ENCODE measurements around the gene TBC1D22B.

The TBC1D22B gene

GRCh38 chr6:37257634-37258404 lies at the start of gene TBC1D22B, which contains the start of gene TMEM217:
TBC1D22B (plus strand) TSS chr6:37257772; CDS start chr6:37257918, 146 bp downstream.
TMEM217 (minus strand) TSS chr6:37258144; CDS start chr6:37219030, 39,114 bp downstream.
- H3K4me1 Mint-ChIP-seq, result peaks cover 67% of the 10 kb centered on the region
- H3K27ac Mint-ChIP-seq, result peak within 1 kb of the TSS; percentile 99 to 100
- DNase-seq (peak; percentile 93 to 96), ATAC-seq (peak; percentile 98)
- no peaks in the 10 kb centered on the region for H3K9me3 Mint-ChIP-seq
- H3K27me3 Mint-ChIP-seq, result no peaks in the 10 kb centered on the region
- H3K4me3 Mint-ChIP-seq, result peak within 1 kb of the TSS; percentile 98 to 99

- Mint-ChIP-seq H3K27me3 (no peaks in the 10 kb centered on the region), H3K27ac (peak overlapping the region; percentile 64 to 75), H3K4me1 (peaks cover 72% of the 10 kb centered on the region), H3K4me3 (peak overlapping the region; percentile 19 to 48), H3K9me3 (no peaks in the 10 kb centered on the region)
- ATAC-seq (peak; percentile 78), DNase-seq (peak; percentile 89 to 93)
Observed at GRCh38 chr6:37207903-37208456, 49.6 kb upstream of the TBC1D22B start.

DNA sequence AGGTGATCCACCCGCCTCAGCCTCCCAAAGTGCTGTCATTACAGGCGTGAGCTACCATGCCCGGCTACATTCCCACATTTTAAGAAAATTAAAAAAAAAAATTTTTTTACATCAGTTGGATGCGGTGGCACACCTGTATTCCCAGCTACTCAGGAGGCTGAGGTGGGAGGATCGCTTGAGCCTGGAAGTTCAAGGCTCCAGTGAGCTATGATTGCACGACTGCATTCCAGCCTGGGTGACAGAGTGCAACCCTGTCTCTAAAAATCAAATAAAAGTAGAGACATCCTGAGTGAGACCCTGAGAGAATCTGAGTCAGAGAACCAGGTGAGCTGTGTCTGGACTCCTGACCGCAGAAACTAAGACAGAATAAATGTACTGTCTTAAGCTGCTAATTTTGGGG lies 48.8 kb upstream of the TBC1D22B start:
- no peak for DNase-seq
- peaks cover 64% of the 10 kb centered on the region for H3K4me1 Mint-ChIP-seq
- H3K27me3 Mint-ChIP-seq, result no peaks in the 10 kb centered on the region
- ATAC-seq, result no peak
- peak overlapping the region in 1 of 2 donors; percentile 65 for H3K27ac Mint-ChIP-seq
- no peaks in the 10 kb centered on the region for H3K9me3 Mint-ChIP-seq
- no peak overlapping the region for H3K4me3 Mint-ChIP-seq

DNA sequence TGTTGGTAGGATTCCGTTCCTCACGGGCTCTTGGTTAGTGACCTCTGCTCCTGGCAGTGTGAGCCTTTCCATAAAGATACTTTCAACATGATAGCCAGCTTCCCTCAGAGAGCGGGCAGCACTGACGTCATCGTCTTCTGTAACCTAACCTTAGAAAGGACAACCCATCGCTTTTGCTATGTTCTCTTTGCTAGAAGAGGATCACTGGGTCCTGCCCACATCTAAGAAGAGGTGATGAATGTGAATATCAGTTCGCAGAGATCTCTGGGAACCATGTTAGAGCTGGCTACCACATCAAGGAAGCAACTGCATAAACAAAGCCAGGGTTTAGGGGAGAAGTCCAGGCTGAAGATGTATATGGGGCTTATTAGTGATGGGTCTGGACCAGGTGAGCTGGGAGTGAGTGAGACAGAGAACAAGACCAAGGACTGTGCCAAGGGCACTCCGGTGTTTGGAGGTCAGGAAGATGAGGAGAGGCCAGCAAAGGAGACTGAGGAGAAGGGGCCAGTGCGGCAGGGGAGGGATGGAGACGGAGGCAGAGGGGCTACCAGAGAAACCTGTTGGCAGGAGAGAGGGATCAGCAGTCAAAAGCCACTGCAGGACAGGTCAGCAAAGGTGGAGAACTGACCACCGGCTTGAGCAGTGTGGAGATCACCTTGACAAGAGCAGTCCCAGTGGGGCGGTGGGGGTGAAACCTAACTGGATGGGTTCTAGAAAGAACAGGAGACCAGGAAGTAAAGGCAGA lies 47.9 kb upstream of the TBC1D22B start:
- ATAC-seq (peak; percentile 78), DNase-seq (peak; percentile 50 to 71)
- Mint-ChIP-seq H3K27ac (peak overlapping the region; percentile 65 to 95), H3K9me3 (no peaks in the 10 kb centered on the region), H3K4me3 (peak overlapping the region; percentile 60 to 71), H3K27me3 (peaks cover 2% of the 10 kb centered on the region), H3K4me1 (peaks cover 56% of the 10 kb centered on the region)

GRCh38 chr6:37210313-37210968 lies 47.1 kb upstream of the TBC1D22B start:
- ATAC-seq, result peak; percentile 52
- H3K27me3 Mint-ChIP-seq, result peaks cover 9% of the 10 kb centered on the region
- DNase-seq, result peak; percentile 73 to 80
- H3K9me3 Mint-ChIP-seq, result no peaks in the 10 kb centered on the region
- peak overlapping the region in 1 of 2 donors; percentile 20 for H3K4me3 Mint-ChIP-seq
- peaks cover 48% of the 10 kb centered on the region for H3K4me1 Mint-ChIP-seq
- peak overlapping the region; percentile 15 to 57 for H3K27ac Mint-ChIP-seq

GRCh38 chr6:37212268-37212667 lies 45.3 kb upstream of the TBC1D22B start:
- no peaks in the 10 kb centered on the region for H3K9me3 Mint-ChIP-seq
- no peak overlapping the region for H3K27ac Mint-ChIP-seq
- DNase-seq (no peak), ATAC-seq (no peak)
- H3K4me3 Mint-ChIP-seq, result no peak overlapping the region
- peaks cover 35% of the 10 kb centered on the region for H3K4me1 Mint-ChIP-seq
- H3K27me3 Mint-ChIP-seq, result peaks cover 9% of the 10 kb centered on the region

GRCh38 chr6:37218061-37218460 lies 39.5 kb upstream of the TBC1D22B start:
- Mint-ChIP-seq H3K4me1 (peaks cover 26% of the 10 kb centered on the region), H3K27ac (no peak overlapping the region), H3K9me3 (no peaks in the 10 kb centered on the region), H3K4me3 (no peak overlapping the region), H3K27me3 (peaks cover 9% of the 10 kb centered on the region)
- DNase-seq, result no peak
- no peak for ATAC-seq

- DNase-seq (no peak), ATAC-seq (no peak)
- no peaks in the 10 kb centered on the region for H3K9me3 Mint-ChIP-seq
- H3K4me3 Mint-ChIP-seq, result no peak overlapping the region
- H3K27me3 Mint-ChIP-seq, result peaks cover 9% of the 10 kb centered on the region
- H3K4me1 Mint-ChIP-seq, result peaks cover 27% of the 10 kb centered on the region
- H3K27ac Mint-ChIP-seq, result peak overlapping the region in 1 of 2 donors; percentile 41
Observed at GRCh38 chr6:37218511-37218910, 39.1 kb upstream of the TBC1D22B start.

GRCh38 chr6:37221585-37222124 lies 35.9 kb upstream of the TBC1D22B start:
- peak overlapping the region; percentile 66 to 83 for H3K4me3 Mint-ChIP-seq
- H3K9me3 Mint-ChIP-seq, result no peaks in the 10 kb centered on the region
- ATAC-seq (no peak), DNase-seq (no peak)
- H3K27me3 Mint-ChIP-seq, result no peaks in the 10 kb centered on the region
- H3K4me1 Mint-ChIP-seq, result peaks cover 21% of the 10 kb centered on the region
- no peak overlapping the region for H3K27ac Mint-ChIP-seq

GRCh38 chr6:37222125-37222967 lies 35.2 kb upstream of the TBC1D22B start:
- H3K4me3 Mint-ChIP-seq, result peak overlapping the region; percentile 66 to 83
- ATAC-seq, result peak; percentile 98
- no peaks in the 10 kb centered on the region for H3K9me3 Mint-ChIP-seq
- DNase-seq, result peak; percentile 69 to 78
- H3K27ac Mint-ChIP-seq, result peak overlapping the region in 1 of 2 donors; percentile 13
- H3K27me3 Mint-ChIP-seq, result no peaks in the 10 kb centered on the region
- H3K4me1 Mint-ChIP-seq, result peaks cover 21% of the 10 kb centered on the region

- DNase-seq (no peak), ATAC-seq (no peak)
- no peaks in the 10 kb centered on the region for H3K27me3 Mint-ChIP-seq
- H3K9me3 Mint-ChIP-seq, result no peaks in the 10 kb centered on the region
- peak overlapping the region in 1 of 2 donors; percentile 13 for H3K27ac Mint-ChIP-seq
- peaks cover 21% of the 10 kb centered on the region for H3K4me1 Mint-ChIP-seq
- peak overlapping the region; percentile 66 to 83 for H3K4me3 Mint-ChIP-seq
Observed at GRCh38 chr6:37222992-37223391, 34.6 kb upstream of the TBC1D22B start.

DNA sequence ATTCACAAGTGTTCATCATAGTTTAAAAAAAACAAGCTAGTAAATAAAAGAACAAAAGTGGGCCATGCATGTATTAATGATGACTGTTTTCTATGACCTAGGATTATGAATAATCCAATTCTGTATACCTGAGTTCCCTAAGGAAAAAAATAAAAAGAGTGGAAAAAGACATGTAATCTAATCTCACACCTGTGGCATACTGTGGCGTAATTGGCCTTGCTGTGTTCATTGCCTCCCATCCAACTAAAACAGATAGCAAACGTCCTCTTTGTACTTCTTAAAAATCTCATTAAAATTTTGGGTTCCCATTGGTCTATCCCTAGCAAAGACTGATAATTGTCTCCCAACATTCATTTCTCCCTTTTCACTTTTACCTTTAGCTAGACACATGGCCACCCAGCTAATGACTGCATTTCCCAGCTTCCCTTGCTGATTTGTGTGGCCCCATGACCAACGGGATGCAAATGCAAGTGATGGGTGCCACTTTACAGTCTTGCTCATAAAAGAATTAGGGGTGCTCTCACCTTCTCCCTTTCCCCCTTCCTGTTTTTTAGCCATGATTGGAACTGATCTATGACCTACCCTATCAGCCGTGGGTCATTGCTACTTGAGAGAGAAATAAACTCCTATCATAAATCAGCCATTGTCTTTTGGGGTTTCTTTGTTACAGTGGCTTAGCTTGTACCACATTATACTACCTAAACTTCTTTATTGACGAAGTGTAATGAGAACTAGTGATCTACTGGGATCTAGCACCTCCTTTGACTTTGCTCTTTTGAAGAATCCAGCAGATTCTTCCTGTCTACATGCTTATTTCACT lies 32.0 kb upstream of the TBC1D22B start:
- H3K27ac Mint-ChIP-seq, result no peak overlapping the region
- no peak for ATAC-seq
- no peaks in the 10 kb centered on the region for H3K27me3 Mint-ChIP-seq
- H3K4me3 Mint-ChIP-seq, result no peak overlapping the region
- H3K9me3 Mint-ChIP-seq, result no peaks in the 10 kb centered on the region
- H3K4me1 Mint-ChIP-seq, result peaks cover 21% of the 10 kb centered on the region
- no peak for DNase-seq

DNA sequence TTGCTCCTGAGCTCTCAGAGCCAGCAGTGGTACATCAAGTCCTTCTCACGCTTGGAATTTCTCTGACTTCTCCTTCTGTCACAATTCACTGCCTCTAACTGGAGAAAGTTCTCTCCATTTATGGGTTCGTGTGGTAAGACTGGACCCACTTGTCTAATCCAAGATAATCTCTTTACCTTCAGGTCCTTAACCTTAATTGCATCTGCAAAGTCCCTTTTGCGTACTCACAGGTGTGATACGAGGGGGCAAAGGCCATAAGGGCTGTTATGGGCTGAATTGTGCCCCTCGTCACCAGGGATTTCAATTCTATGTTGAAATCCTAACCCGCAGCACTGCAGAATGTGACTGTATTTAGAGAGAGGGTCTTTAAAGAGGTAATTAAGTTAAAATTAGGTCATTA lies 27.5 kb upstream of the TBC1D22B start:
- Mint-ChIP-seq H3K4me1 (no peaks in the 10 kb centered on the region), H3K27ac (no peak overlapping the region), H3K27me3 (peaks cover 9% of the 10 kb centered on the region), H3K9me3 (no peaks in the 10 kb centered on the region), H3K4me3 (no peak overlapping the region)
- no peak for ATAC-seq
- no peak for DNase-seq

All from stimulated activated naive CD8-positive, alpha-beta T cell treated with anti-CD3 and anti-CD28 coated beads, Interleukin-15, amount 100 ng/mL, for 72 hours (primary cell).